Cerebellar cortex (tissue), 1 donor: ENCODE results near the gene SEBOX.

Experiments used
- DNase-seq: peaks from one replicate; pipeline ENCODE4 v3.0.0-alpha.2; 2015; ENCODE audit warnings: low spot score

SEBOX gene, protein sequence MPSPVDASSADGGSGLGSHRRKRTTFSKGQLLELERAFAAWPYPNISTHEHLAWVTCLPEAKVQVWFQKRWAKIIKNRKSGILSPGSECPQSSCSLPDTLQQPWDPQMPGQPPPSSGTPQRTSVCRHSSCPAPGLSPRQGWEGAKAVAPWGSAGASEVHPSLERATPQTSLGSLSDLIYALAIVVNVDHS

DNA sequence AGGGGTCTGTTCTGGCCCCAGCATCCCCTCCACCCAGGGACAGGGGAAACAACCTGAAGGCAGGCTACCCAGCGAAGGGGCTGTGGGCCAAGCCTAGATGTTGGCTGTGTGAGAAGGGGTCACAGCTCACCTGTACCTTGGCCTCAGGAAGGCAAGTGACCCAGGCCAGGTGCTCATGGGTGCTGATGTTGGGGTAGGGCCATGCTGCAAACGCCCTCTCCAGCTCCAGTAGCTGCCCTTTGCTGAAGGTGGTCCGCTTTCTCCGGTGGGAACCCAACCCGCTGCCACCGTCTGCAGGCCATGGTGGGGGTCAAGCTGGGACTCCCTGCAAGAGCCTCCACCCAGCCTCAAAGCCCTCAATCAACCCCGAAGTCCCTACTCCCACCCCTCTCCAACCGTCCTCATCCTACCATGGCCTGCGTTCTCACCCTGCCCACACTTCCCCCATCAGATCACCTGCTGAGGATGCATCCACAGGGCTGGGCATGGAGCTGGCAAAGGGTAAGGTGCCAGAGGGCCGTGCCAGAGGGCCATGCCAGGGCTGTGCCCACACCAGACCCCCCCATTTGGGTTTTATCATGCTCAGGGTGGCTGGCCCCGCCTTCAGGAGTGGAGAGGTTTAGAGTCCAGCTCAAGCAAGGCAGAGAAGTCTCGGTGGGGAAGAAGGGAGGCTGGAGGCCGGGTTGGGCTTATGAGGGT is at the start of gene SEBOX:
Gene SEBOX (minus strand): TSS at position 535 of the 699 bp plus-strand sequence. CDS start 48 bp downstream, at position 487.
- no peak for DNase-seq

DNA sequence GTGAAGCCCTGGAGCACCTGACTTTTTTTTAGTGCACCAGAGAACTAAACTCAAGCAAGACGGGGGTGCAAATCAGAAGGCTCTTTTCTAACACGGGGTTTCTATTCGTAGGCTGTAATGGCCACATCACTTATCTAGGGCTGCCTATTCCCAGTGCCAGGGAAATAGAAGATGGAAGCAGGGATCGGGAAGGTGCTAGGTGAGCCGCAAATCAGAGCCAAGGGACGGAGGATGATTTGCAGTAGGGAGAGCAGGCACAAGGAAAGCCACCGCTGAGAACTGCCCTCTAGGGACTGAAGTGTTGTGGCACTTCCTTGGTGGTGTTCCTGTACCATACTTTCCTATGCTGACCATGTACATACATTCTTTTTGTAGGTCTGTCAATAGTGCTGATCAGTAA is 48.8 kb upstream of the SEBOX start:
- DNase-seq, result no peak

DNA sequence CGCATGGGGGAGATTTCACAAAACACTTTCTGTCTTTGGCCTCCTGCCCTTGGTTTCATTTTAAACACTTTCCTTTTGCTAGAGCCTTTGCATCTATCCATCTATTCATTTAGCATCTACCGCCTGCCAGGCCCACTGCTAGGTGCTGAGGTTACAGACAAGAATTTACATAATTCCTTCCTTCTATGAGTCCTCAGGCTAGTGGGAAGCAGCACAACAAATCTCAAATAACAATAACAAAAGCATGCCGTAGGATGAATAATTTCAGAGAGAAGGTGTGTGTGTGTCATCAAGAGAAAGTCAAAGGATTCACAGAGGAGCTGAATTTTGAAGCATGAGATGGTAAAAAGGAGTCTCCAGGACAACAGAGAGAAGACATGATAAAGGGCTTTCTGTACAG is 47.1 kb upstream of the SEBOX start:
- no peak for DNase-seq

DNA sequence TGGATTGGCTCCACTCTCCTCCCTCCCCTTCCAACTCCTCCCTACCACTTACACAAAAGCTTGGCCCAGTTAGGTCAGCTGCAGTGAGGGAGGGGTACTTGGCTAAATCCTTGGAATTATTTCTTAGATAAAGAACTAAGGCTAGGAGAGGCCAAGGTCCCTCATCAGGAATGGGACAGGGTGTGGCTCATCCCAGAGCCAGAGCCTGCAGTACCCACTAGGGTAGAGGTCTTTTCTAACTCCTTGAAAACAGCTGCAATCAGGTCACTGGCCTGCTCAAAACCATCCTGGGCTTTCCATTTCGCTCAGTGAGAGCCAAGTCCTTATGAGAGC is 42.9 kb upstream of the SEBOX start:
- DNase-seq, result no peak

DNA sequence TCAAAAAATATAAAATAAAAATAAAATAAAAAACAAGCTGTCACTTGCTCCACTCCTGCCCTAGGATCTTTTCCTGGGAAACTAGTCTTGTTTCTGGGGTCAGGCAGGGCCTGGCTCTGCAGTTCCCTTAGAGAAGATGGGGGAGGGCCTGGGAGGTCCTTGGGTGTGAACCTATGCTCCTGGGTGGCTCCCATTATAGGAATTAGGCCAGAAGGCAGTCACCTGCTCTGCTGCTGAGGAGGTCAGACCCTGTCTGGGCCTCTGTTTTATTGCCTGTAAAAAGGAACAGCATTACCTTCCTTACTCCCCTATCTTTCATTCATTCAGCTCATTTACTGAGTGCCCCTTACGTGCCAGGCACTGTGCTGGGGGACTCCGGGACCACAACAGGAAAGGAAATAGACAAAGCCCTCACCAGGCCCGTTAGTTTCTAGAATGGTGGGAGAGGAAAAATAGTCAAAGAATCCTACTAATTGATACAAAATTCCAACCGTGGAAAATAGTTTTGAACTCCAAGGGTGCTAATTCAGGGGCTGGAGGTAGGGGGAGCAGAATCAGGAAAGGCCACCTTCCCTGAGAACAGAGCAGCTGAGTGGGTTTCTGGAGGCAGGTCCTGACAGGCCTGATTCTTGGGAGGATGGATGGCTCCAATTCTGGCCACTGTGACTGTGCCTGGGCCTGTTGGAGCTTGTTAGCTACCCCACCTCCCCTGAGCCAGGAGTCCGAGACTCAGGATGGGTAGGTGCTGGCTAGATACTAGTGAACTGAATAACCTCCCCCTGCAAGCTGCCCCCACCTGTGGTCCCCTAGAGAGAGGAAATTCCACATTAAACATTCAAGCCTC is 42.4 kb upstream of the SEBOX start:
- DNase-seq, result peak; percentile 85

DNA sequence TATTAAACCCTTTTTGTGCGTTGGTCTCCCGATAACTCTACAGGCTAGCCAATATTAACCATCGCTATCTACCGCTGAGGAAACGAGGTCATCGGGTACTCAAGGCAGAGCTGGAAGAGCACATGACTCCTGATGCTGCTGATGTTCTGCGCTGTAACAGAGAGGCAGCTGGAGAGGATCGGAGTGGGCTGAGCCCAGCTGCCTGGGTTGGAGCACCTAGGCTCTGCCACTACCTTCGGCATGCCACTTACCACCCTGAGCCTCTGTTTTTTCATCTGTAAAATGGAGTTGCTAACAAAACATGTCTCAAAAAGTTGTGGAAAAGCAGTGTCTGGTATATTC is 41.4 kb upstream of the SEBOX start:
- peak; percentile 55 for DNase-seq

- peak; percentile 82 for DNase-seq
Observed at GRCh38 chr17:28405632-28406472, 40.9 kb upstream of the SEBOX start, which contains the start of gene SLC46A1. Gene SLC46A1 (minus strand): TSS chr17:28406212. CDS start chr17:28406114, 98 bp downstream.

- DNase-seq, result peak; percentile 50
Observed at GRCh38 chr17:28404812-28405570, 40.0 kb upstream of the SEBOX start.

GRCh38 chr17:28404461-28404811 is 39.4 kb upstream of the SEBOX start:
- no peak for DNase-seq

DNA sequence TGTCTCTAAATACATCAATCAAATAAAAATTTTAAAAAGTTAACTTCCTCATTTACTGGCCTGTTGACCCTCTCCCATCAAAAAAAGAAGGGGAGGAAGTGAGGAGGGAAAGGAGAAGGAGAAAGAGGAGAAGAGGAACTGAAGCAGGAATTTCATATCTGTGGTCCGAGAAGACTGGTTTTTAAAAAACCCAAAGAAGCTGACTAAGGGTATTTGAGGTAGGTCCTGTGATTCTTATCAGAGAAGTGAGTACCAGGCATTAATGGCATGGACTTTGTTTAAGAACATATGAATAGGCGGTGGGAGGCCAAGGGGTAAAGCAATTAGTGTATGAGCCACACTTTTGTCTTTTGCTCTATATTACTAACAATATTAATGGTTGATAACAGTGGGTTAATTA is 39.0 kb upstream of the SEBOX start:
- DNase-seq, result no peak

DNA sequence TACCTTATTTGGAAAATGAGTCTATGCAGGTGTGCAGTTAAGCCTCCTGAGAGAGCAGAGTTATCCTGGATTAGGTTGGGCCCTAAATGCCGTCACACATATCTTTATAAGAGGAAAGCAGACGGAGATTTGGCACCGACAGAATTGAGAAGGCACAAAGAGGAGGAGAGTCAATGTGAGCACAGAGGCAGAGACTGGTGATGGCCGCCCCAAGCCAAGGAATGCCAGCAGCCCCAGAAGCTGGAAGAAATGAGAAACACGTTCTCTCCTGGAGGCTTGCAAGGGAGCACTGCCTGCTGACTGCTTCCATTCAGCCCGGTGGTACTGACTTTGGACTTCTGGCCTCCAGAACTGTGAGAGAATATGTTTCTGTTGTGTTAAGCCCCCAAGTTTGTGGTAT is 37.8 kb upstream of the SEBOX start:
- DNase-seq, result no peak

DNA sequence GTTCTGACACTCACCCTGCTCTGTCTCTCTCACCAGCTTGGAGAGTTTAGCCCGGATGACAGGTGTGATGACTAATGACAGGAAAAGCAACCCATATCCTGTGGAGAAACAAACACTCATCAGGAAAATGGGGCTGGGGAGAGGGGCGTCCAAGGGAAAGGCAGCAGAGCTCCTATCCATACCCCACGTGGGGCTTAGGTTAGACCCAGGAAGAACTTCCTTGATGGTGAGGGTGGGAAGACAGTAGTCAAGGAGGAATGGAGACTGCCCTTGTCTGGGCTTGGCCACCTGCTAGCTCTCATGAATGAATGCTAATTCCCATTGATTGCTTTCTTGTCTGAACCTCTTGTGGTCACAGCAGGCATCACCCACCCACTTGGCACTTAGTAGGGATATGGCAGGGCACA is 37.2 kb upstream of the SEBOX start:
- DNase-seq, result no peak

- no peak for DNase-seq
Observed at GRCh38 chr17:28399808-28400207, 34.8 kb upstream of the SEBOX start.

DNA sequence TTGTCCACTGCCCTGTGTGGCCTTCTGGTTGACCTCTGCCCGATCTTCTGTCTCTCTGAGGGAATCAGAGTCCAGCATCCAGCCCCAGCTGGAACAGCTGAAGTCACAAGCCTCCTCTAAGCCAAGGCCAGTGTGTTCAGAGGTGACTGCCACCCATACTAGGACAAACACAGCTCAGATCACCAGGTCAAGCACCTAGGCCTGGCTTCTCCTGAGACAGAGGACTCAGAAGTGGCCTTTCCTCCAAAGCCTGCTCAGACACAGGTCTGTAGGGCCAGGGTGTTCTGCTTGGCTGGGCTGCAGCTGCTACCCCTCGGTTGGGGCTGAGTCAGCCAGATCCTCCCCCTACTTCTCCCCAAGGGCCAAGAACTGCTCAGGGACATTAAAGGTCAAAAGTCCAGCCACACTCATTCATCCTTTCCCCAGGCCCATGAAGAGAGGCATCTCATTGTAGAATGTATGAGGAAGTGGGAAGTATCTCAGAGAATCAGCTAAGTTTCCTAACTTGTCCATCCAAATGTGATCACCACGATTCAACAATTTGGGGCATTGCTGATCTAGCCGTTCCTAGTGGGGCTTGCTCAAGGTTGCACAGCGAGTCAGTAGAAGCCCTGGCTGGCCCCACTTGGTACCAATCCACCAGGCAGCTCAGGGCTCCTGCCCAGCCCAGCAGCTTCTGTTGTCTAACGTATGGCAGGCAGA is 33.4 kb upstream of the SEBOX start:
- DNase-seq, result no peak

- DNase-seq, result no peak
Observed at GRCh38 chr17:28397687-28398279, 32.8 kb upstream of the SEBOX start.

DNA sequence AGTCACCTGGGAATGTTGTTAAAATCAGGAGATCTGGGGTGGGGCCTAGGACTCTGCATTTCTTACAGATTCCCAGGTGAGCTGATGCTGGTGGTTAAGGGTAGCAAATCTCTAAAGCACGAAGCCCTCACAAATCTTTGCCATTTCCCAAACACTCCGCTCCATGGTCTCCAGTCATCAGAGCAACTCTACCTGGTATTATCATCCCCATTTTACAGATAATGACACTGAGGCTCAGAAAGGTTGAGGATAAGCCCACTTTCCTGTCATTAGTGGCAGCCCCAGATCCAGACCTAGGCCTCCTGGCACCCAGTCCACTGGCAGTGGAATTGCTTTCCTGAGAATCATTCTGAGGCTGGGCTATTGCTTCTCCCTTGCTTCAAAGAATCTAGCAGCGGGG is 32.3 kb upstream of the SEBOX start:
- no peak for DNase-seq

DNA sequence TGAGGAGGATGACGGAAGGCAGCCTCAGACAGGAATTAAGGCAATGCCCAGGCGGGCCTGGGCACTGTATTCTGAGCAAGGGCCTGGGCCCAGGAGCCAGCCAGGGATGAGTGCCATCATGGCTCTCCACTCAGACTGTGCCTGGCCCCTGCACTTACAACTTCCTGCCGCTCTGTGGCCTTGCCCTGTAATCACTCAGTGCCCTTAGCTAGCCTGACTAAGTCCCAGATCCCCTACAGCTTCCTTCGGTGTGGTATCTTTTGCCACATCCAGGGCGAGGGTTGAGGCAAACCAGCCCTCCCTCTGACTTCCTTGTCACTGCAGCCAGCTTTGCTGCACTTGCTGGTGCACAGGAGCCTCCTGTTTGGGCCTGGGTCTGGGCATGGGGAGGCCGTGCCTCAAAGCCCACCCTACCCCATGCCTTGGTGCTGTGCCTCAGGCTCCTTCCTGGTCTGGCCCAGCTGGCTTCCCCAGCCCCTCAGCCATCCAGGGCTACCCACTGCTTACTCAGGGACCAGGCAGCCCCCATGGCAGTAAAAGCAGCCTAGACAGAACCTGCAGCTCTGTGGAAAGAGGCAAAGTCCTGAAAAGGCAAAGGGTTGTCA is 31.7 kb upstream of the SEBOX start:
- DNase-seq, result no peak

DNA sequence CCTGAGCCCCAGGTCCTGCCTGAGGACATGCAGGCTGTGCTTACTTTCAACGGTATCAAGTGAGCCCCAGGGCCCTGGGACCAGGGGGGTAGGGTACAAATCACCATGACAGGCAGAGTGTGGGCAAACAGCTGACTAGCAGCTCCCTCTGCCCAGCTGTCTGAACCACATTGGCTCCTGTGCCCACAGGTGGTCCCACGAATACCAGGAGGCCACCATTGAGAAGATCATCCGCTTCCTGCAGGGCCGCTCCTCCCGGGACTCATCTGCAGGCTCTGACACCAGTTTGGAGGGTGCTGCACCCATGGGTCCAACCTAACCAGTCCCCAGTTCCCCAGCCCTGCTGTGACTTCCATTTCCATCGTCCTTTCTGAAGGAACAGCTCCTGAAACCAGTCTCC is 31.0 kb upstream of the SEBOX start:
- no peak for DNase-seq

GRCh38 chr17:28395426-28395825 is 30.4 kb upstream of the SEBOX start:
- DNase-seq, result no peak
